ENCODE results near the gene PRKG1. TPM values are rescaled to one million over a fixed set of nuclear protein-coding genes. Genes with fewer than 3 reads are reported as not detected.

PRKG1 gene
- total RNA-seq, 1 donor, result 19.5 TPM

DNA sequence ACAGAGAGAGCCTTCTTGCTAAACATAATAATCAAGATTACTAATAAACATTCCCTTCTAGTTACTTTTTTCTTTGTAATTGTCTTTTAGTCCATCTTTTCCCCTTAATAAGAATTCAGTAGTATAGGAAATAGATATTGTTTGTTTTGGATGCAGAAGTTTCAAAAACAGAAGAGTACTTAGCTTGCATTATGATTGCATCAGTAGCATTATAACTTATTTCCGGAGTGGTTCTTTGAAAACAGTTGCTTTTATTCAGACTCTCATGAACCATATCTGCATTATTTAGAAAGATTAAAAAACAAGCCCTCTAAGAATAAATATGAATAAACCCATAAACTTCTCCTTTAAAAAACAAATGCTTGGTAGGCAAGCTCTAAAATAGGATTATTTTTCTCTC is 1205.8 kb downstream of the PRKG1 start:
- Histone ChIP-seq H3K27ac (ENCODE audit: low read depth, low read length) (no peak overlapping the region), H3K27me3 (ENCODE audit: insufficient read depth, low read length) (no peaks in the 10 kb centered on the region), H3K9me3 (ENCODE audit: low read depth, low read length) (no peaks in the 10 kb centered on the region), H2AFZ (ENCODE audit: low read length) (no peak overlapping the region), H3K36me3 (ENCODE audit: insufficient read depth, low read length) (no peaks in the 10 kb centered on the region), H3K4me2 (ENCODE audit: insufficient read depth, low read length) (no peak overlapping the region), H3K79me2 (ENCODE audit: insufficient read depth, low read length) (no peaks in the 10 kb centered on the region), H4K20me1 (ENCODE audit: insufficient read depth, low read length) (no peaks in the 10 kb centered on the region), H3K4me1 (ENCODE audit: insufficient read depth, low read length) (no peaks in the 10 kb centered on the region), H3K4me3 (ENCODE audit: insufficient read depth, low read length) (no peak overlapping the region)
- no peak for DNase-seq (ENCODE audit: insufficient read length, low spot score, missing footprints)
- TF ChIP-seq, protein P1, sequence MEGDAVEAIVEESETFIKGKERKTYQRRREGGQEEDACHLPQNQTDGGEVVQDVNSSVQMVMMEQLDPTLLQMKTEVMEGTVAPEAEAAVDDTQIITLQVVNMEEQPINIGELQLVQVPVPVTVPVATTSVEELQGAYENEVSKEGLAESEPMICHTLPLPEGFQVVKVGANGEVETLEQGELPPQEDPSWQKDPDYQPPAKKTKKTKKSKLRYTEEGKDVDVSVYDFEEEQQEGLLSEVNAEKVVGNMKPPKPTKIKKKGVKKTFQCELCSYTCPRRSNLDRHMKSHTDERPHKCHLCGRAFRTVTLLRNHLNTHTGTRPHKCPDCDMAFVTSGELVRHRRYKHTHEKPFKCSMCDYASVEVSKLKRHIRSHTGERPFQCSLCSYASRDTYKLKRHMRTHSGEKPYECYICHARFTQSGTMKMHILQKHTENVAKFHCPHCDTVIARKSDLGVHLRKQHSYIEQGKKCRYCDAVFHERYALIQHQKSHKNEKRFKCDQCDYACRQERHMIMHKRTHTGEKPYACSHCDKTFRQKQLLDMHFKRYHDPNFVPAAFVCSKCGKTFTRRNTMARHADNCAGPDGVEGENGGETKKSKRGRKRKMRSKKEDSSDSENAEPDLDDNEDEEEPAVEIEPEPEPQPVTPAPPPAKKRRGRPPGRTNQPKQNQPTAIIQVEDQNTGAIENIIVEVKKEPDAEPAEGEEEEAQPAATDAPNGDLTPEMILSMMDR (IDR thresholded peaks at IDR 0.05; ENCODE audit: extremely low read depth, low read depth, low read length), result no peak

DNA sequence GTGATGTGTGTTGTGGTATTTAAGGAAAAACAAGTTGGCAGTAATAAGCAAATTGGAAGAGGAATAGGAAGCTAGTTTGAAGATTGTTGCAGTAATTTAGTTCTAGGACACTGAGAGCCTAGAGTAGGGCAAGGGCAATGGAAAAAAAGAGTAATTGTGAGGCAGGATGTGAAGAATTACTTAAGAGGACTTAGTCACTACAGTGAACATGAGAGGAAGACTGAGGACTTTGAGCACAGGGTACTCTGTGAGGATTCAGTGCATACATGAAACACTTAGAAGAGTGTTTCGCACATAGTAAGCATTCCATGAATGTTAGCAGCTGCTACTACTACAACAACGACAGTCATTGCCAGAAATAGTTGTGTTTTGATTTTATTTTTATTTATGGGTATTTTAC is 1208.9 kb downstream of the PRKG1 start:
- Histone ChIP-seq H4K20me1 (ENCODE audit: insufficient read depth, low read length) (no peaks in the 10 kb centered on the region), H3K27ac (ENCODE audit: low read depth, low read length) (no peak overlapping the region), H3K36me3 (ENCODE audit: insufficient read depth, low read length) (no peaks in the 10 kb centered on the region), H3K4me1 (ENCODE audit: insufficient read depth, low read length) (no peaks in the 10 kb centered on the region), H2AFZ (ENCODE audit: low read length) (no peak overlapping the region), H3K27me3 (ENCODE audit: insufficient read depth, low read length) (no peaks in the 10 kb centered on the region), H3K4me2 (ENCODE audit: insufficient read depth, low read length) (no peak overlapping the region), H3K9me3 (ENCODE audit: low read depth, low read length) (no peaks in the 10 kb centered on the region), H3K4me3 (ENCODE audit: insufficient read depth, low read length) (no peak overlapping the region), H3K79me2 (ENCODE audit: insufficient read depth, low read length) (no peaks in the 10 kb centered on the region)
- no peak for DNase-seq (ENCODE audit: insufficient read length, low spot score, missing footprints)
- TF ChIP-seq, protein P1 (IDR thresholded peaks at IDR 0.05; ENCODE audit: extremely low read depth, low read depth, low read length), result no peak

DNA sequence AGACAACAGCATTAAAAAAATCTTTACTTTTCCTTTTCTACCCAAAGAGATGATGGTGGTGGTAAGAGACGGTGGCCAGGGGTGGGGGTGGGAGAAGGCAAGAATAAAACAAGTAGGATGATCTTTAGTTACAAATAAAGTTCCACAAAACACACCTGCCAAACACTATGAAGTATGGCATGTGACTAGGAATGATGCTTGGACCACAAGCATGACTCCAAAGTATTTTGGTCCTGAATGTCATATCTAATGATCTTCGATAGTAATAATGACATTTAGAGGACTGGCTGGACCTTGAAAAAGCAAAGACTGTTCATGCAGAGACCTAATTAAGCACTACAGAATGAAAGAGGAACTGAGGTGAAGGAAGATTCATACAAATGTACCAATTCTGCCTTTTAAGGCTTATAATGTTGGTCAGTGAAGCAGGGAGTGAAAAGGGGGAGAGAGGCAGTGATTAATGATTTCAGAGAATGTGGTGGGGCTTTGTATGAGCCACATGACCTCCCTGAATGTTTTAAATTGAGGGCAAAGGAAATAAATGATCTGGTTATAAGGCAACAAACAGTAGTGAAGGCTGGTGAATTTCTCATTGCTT is 1210.2 kb downstream of the PRKG1 start:
- H3K4me2 ChIP-seq (ENCODE audit: insufficient read depth, low read length), result no peak overlapping the region
- no peaks in the 10 kb centered on the region for H3K4me1 ChIP-seq (ENCODE audit: insufficient read depth, low read length)
- H4K20me1 ChIP-seq (ENCODE audit: insufficient read depth, low read length), result no peaks in the 10 kb centered on the region
- H3K27me3 ChIP-seq (ENCODE audit: insufficient read depth, low read length), result no peaks in the 10 kb centered on the region
- no peaks in the 10 kb centered on the region for H3K36me3 ChIP-seq (ENCODE audit: insufficient read depth, low read length)
- H3K79me2 ChIP-seq (ENCODE audit: insufficient read depth, low read length), result no peaks in the 10 kb centered on the region
- H3K4me3 ChIP-seq (ENCODE audit: insufficient read depth, low read length), result no peak overlapping the region
- TF ChIP-seq, protein P1 (IDR thresholded peaks at IDR 0.05; ENCODE audit: extremely low read depth, low read depth, low read length), result no peak
- no peak overlapping the region for H3K27ac ChIP-seq (ENCODE audit: low read depth, low read length)
- no peaks in the 10 kb centered on the region for H3K9me3 ChIP-seq (ENCODE audit: low read depth, low read length)
- H2AFZ ChIP-seq (ENCODE audit: low read length), result no peak overlapping the region
- DNase-seq (ENCODE audit: insufficient read length, low spot score, missing footprints), result no peak

DNA sequence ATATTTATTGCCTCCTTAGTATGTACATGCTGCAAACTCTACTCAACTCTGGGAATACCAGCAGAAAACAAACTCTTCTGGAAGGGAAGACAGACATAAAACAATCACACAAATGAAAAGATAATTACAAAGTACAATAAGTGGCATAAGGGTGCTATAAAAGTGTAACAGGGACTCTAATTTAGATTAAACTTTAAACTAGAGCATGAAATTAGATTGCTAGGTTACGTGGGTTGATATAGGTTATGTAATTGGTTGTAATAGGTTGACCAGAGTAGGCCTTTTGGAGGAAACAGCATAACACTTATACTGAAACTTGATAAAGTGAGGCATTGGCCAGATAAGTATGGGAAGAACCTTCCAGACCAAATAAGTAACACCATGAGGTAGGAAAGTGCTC is 1213.6 kb downstream of the PRKG1 start:
- Histone ChIP-seq H3K27ac (ENCODE audit: low read depth, low read length) (no peak overlapping the region), H3K4me1 (ENCODE audit: insufficient read depth, low read length) (no peaks in the 10 kb centered on the region), H3K79me2 (ENCODE audit: insufficient read depth, low read length) (no peaks in the 10 kb centered on the region), H3K4me2 (ENCODE audit: insufficient read depth, low read length) (no peak overlapping the region), H4K20me1 (ENCODE audit: insufficient read depth, low read length) (no peaks in the 10 kb centered on the region), H3K27me3 (ENCODE audit: insufficient read depth, low read length) (no peaks in the 10 kb centered on the region), H3K9me3 (ENCODE audit: low read depth, low read length) (no peaks in the 10 kb centered on the region), H2AFZ (ENCODE audit: low read length) (no peak overlapping the region), H3K36me3 (ENCODE audit: insufficient read depth, low read length) (no peaks in the 10 kb centered on the region), H3K4me3 (ENCODE audit: insufficient read depth, low read length) (no peak overlapping the region)
- no peak for DNase-seq (ENCODE audit: insufficient read length, low spot score, missing footprints)
- TF ChIP-seq, protein P1 (IDR thresholded peaks at IDR 0.05; ENCODE audit: extremely low read depth, low read depth, low read length), result no peak
